H1 (cell line): Measurements from ENCODE around the gene PLS3. TPM values are rescaled to one million over a fixed set of nuclear protein-coding genes. Genes with fewer than 3 reads are reported as not detected.

ENCODE experiments used
- ATF2 ChIP-seq: IDR thresholded peaks from 2 replicates; pipeline ENCODE4 v1.6.1; 2012; ENCODE audit warnings: low read length, inconsistent platforms
- BCL11A ChIP-seq, 2 experiments: IDR thresholded peaks; one replicate each; pipeline ENCODE4 v1.6.1; 2011; ENCODE audit warnings: low read depth in 2 of 2, low read length in 2 of 2, mild to moderate bottlenecking in 2 of 2
- CHD7 ChIP-seq: fragments of 300-600 bp; sonication (generic); IDR thresholded peaks from 2 replicates; pipeline ENCODE4 v1.7.1; 2012; ENCODE audit warnings: low read length, moderate library complexity, mild to moderate bottlenecking, inconsistent platforms; ENCODE audit not compliant: insufficient replicate concordance
- CREB1 ChIP-seq: IDR thresholded peaks from 2 replicates; pipeline ENCODE4 v1.6.1; 2012; ENCODE audit warnings: inconsistent platforms
- KDM5A ChIP-seq: fragments of 200-600 bp; IDR thresholded peaks from 2 replicates; pipeline ENCODE4 v1.7.1; 2012; ENCODE audit warnings: mild to moderate bottlenecking, low read length, inconsistent platforms, mixed read lengths
- MAFK ChIP-seq: IDR thresholded peaks from 2 replicates; pipeline ENCODE4 v1.6.1; 2012; ENCODE audit warnings: low read depth, mild to moderate bottlenecking, improper control_type of control experiment, low read length
- NRF1 ChIP-seq: IDR thresholded peaks from 2 replicates; pipeline ENCODE4 v1.6.1; 2011; ENCODE audit warnings: mild to moderate bottlenecking, low read depth, low read length, improper control_type of control experiment
- POU5F1 ChIP-seq: IDR thresholded peaks from 2 replicates; pipeline ENCODE4 v1.6.1; 2011; ENCODE audit warnings: low read depth, mild to moderate bottlenecking, low read length, moderate library complexity
- SP1 ChIP-seq: IDR thresholded peaks from 2 replicates; pipeline ENCODE4 v1.6.1; 2011; ENCODE audit warnings: low read depth, low read length
- polyA plus RNA-seq, 7 experiments: library from polyadenylated mRNA; depleted of rRNA in 3 of 7; stranded (reverse) in 5 of 7; unstranded in 2 of 7; fragments of >200 nt in 5 of 7; fragments of 200-250 nt in 2 of 7; gene quantifications; 1 replicate in 5 of 7; 2 replicates in 1 of 7; 4 replicates in 1 of 7; pipeline versions ENCODE4 v1.2.1 to v1.2.3, GENCODE V29; 2011 to 2013; ENCODE audit warnings: missing spikeins in 2 of 7, mixed read lengths in 2 of 7
- total RNA-seq: library from RNA; stranded (reverse); fragmentation: NEBNext Ultra II Directional; extraction: Animal tissue kit (Norgen Biotek cat#: 25700); gene quantifications from 2 replicates; pipeline ENCODE4 v1.2.1, GENCODE V29; 2021

Gene PLS3
- total and polyA plus RNA-seq, 2 of the 8 experiments (the other 6 are each of a cell fraction or from before 2014, with no cell fraction given) = 107 to 185 TPM

- TF ChIP-seq ATF2 (no peak), MAFK (peak; percentile 49; the same call in 1 of the 2 replicates), POU5F1 (no peak), SP1 (no peak), CHD7 (peak; percentile 50), BCL11A (IDR thresholded peaks at IDR 0.05; ENCODE audit: low read depth in 2 of 2, low read length in 2 of 2) (no peak), NRF1 (no peak), CREB1 (0 out of 2 replicates have a peak, but pooled peaks have one; percentile 47), KDM5A (no peak)
- TF ChIP-seq, all 59 proteins: peak for 7
Observed at GRCh38 chrX:115690511-115691216, 129.7 kb downstream of the PLS3 start (continued).
